SK-N-MC (cell line): Measurements from ENCODE around the gene ATP13A2.

Source experiments
- DNase-seq: peaks from one replicate; pipeline ENCODE4 v3.0.0-alpha.2; 2011; ENCODE audit warnings: low read depth, low spot score
- H3K27ac ChIP-seq: fragments of 200-600 bp; sonication (generic); 2 replicates; pipeline ENCODE4 v1.5.1; 2016; ENCODE audit warnings: mixed run types
- H3K36me3 ChIP-seq: fragments of 200-600 bp; sonication (generic); 2 replicates; pipeline ENCODE4 v1.6.1; 2017; ENCODE audit warnings: antibody characterized with exemption, low read length, mixed read lengths; ENCODE audit not compliant: insufficient read depth
- H3K4me3 ChIP-seq: fragments of 200-600 bp; sonication (generic); 2 replicates; pipeline ENCODE4 v1.5.1; 2016
- H3K9ac ChIP-seq: fragments of 200-600 bp; sonication (generic); 2 replicates; pipeline ENCODE4 v1.8.0; 2017; ENCODE audit warnings: mixed run types, mixed read lengths; ENCODE audit not compliant: insufficient read length
- H3K9me3 ChIP-seq: fragments of 200-600 bp; sonication (generic); 2 replicates; pipeline ENCODE4 v1.6.1; 2017; ENCODE audit warnings: low read depth, mild to moderate bottlenecking, antibody characterized with exemption, low read length, moderate library complexity, mixed read lengths
- EZH2 ChIP-seq: fragments of 200-600 bp; sonication (generic); IDR thresholded peaks from one replicate; pipeline ENCODE4 v1.6.1; 2017; ENCODE audit warnings: antibody characterized with exemption
- FOXP2 ChIP-seq: optimal IDR thresholded peaks from 2 replicates; pipeline ENCODE3; 2011; ENCODE audit warnings: mild to moderate bottlenecking, moderate library complexity; ENCODE audit not compliant: insufficient read depth; ENCODE audit errors: extremely low read length, control extremely low read depth
- POLR2AphosphoS5 ChIP-seq: IDR thresholded peaks from 2 replicates; pipeline ENCODE4 v1.6.1; 2012; ENCODE audit warnings: mild to moderate bottlenecking, low read depth, low read length, borderline replicate concordance

The ATP13A2 gene

DNA sequence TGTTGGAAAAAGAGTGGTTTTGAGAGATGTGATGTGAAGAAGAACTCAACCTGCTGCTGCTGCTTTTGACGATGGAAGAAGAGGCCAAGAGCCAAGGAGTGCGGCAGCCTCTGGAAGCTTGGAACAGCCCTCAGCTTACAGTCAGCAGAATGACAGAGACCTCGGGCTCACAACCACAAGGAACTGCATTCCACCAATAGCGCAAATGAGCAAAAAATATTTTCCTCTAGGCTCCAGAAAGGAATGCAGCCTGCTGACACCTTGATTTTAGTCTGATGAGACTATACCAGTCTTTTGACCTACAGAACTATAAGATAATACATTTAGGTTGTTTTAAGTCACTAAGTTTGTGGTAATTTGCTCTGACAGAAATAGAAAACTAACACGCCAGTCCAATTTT lies 31.9 kb upstream of the ATP13A2 start:
- peaks cover 48% of the 10 kb centered on the region for H3K36me3 ChIP-seq
- no peak for DNase-seq
- H3K9me3 ChIP-seq: no peaks in the 10 kb centered on the region
- no peak overlapping the region for H3K4me3 ChIP-seq
- no peak overlapping the region for H3K9ac ChIP-seq
- H3K27ac ChIP-seq: no peak overlapping the region
- TF ChIP-seq POLR2AphosphoS5: no peak
- no peak for TF ChIP-seq EZH2
- TF ChIP-seq FOXP2: no peak

DNA sequence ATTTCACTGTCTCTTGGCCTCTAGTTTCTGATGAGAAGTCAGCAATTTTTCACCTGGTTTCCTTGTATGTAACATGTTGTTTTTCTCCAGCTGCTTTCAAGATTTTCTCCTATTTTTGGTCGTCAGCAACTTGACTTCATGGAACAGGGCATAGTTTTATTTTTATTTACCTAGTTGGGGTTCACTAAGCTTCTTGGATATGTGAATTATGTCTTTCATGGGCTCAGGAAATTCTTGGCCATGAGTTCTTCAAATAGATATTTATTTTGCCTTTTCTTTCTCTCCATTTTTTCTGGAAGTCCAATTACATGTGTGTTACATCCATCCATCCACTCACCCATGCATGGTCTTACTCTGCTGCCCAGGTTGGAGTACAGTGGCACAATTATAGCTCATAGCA lies 28.4 kb upstream of the ATP13A2 start:
- TF ChIP-seq EZH2 (no peak), FOXP2 (no peak), POLR2AphosphoS5 (no peak)
- no peak for DNase-seq
- no peak overlapping the region for H3K4me3 ChIP-seq
- H3K36me3 ChIP-seq: peaks cover 54% of the 10 kb centered on the region
- no peaks in the 10 kb centered on the region for H3K9me3 ChIP-seq
- no peak overlapping the region for H3K9ac ChIP-seq
- no peak overlapping the region; the same call in 1 of the 2 replicates for H3K27ac ChIP-seq

DNA sequence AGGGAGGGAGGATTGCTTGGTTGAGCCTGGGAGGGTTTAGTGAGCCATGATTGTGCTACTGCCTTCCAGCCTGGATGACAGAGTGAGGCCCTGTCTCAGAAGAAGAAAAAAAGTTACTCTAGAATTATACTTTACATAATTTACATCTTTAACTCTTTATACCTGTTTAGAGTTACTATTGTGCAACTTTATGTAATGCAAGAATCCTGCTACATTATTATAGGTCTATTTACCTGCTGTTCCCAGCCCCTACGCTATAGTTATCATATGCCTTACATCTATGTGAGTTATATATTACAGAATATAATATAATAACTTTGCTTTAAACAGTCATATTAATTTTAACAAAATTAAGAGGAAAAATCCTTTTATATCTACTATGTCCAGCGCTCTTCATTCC lies 27.8 kb upstream of the ATP13A2 start:
- Histone ChIP-seq H3K9me3 (no peaks in the 10 kb centered on the region), H3K9ac (no peak overlapping the region), H3K36me3 (peaks cover 47% of the 10 kb centered on the region), H3K27ac (no peak overlapping the region), H3K4me3 (no peak overlapping the region)
- DNase-seq: no peak
- no peak for TF ChIP-seq POLR2AphosphoS5
- TF ChIP-seq FOXP2: no peak
- no peak for TF ChIP-seq EZH2

DNA sequence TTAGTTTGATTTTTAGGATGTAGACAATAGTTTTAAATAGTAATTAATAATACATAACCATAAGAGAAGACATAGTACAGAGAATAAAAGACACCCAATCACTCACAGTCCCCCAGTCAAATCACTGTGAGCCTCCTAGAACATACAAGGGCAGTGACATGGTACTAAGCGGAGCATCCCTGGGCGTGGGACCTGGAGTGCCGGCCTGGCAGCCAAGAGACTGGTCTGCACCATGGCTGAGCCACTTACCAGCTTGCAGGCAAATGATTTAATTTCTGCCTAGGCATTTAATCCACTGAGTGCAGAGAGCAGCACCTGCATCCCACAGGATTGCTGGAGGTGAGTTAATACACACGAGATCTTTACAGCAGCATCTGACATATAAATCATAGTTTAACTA lies 21.8 kb upstream of the ATP13A2 start:
- TF ChIP-seq POLR2AphosphoS5 (no peak), EZH2 (no peak), FOXP2 (no peak)
- Histone ChIP-seq H3K9ac (no peak overlapping the region), H3K36me3 (peaks cover 33% of the 10 kb centered on the region), H3K4me3 (no peak overlapping the region), H3K9me3 (no peaks in the 10 kb centered on the region), H3K27ac (no peak overlapping the region)
- no peak for DNase-seq

DNA sequence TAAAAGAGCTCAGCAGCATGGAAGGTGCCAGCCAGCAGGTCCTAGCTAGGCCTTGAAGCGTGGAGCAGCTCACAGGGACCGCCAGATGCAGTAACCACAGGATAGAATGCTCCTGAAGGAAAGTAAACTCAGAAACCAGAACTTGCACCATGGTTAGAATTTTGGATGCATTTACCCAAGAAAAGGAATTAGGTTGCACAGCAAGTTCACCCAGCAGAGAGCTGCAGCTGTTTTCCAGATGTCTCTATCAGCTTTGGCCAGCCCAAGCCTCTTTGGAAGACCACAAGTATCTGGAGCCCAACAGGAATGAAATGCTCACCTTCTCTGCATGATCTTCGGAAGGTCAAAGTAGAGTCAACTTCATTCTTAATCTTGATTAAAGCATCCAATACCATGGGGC lies 21.0 kb upstream of the ATP13A2 start:
- Histone ChIP-seq H3K27ac (0 out of 2 replicates have a peak overlapping the region, but pooled peaks have one; percentile 23), H3K9ac (no peak overlapping the region), H3K9me3 (no peaks in the 10 kb centered on the region), H3K36me3 (peaks cover 35% of the 10 kb centered on the region), H3K4me3 (no peak overlapping the region)
- TF ChIP-seq POLR2AphosphoS5: no peak
- TF ChIP-seq EZH2: no peak
- no peak for TF ChIP-seq FOXP2
- DNase-seq: no peak

DNA sequence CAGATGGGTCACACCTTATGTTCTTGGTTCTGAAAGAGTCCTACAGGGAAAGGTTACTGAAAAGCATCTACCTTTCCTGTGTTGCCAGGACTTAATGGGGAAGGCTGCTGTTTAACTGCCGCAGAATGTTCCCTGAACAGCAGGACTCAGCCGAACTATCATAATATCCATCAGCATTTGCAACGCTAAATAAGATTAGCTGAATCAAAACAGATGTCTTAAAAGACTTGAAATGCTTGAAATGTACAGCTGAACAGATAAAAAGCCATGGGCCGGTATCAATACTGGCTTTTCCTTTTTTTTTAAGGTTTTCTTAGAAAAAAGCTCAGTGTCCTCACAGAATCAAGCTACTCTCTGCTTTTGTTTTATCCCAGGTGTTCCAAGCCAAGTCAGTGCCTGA lies 19.7 kb upstream of the ATP13A2 start:
- H3K9ac ChIP-seq: no peak overlapping the region
- H3K36me3 ChIP-seq: peaks cover 45% of the 10 kb centered on the region
- no peaks in the 10 kb centered on the region for H3K9me3 ChIP-seq
- H3K27ac ChIP-seq: peak overlapping the region; percentile 71
- no peak for DNase-seq
- no peak for TF ChIP-seq EZH2
- TF ChIP-seq FOXP2: no peak
- TF ChIP-seq POLR2AphosphoS5: no peak; the same call in 1 of the 2 replicates
- peak overlapping the region; percentile 30 for H3K4me3 ChIP-seq

DNA sequence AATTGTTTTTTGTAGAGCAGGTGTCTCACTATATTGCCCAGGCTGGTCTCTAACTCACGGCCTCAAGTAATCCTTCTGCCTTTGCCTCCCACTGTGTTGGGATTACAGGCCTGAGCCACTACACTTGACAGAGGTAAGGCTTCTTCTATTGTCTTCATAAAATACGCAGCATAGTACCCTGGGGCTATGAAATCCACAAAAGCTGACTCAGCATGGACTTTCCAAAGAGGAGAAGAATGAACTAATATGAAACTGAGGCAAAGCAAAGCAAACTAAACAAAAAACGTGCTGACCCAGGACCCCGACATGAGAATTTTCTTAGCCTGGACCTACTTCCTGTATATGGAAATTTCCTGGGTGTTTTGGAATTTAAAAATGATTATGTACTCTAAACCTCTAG lies 18.5 kb upstream of the ATP13A2 start:
- TF ChIP-seq EZH2 (no peak), FOXP2 (no peak), POLR2AphosphoS5 (no peak)
- Histone ChIP-seq H3K36me3 (peaks cover 57% of the 10 kb centered on the region), H3K27ac (peak overlapping the region; percentile 84), H3K9ac (no peak overlapping the region), H3K4me3 (peak overlapping the region; percentile 29; the same call in 1 of the 2 replicates), H3K9me3 (no peaks in the 10 kb centered on the region)
- DNase-seq: peak; percentile 70

DNA sequence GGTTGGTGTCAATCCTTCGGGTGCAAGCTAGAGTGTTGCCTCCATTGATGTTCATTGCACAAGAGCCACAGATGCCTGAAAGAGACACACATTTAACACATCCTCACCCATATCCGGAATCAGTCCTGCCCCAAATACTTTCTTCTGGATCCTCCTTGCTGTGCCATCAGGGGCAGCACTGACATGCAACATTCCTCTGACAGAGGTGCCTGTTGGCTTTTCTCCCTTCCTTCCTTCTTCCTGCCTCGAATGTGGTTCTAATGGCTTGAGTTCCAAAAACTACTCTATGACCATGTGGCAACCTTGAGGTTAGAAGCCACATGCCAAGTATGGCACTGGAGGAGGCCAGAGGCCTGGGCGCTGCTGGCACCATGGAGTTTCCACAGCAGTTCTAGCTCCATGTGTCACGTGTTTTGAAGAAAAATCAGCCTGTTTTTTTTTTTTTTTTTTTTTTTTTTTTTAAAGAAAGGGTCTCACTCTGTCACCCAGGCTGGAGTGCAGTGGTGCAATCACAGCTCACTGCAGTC lies 17.0 kb upstream of the ATP13A2 start:
- no peak for DNase-seq
- Histone ChIP-seq H3K4me3 (no peak overlapping the region), H3K36me3 (peaks cover 71% of the 10 kb centered on the region), H3K9ac (no peak overlapping the region), H3K9me3 (no peaks in the 10 kb centered on the region), H3K27ac (peak overlapping the region; percentile 51)
- TF ChIP-seq EZH2: no peak
- no peak for TF ChIP-seq FOXP2
- no peak for TF ChIP-seq POLR2AphosphoS5

DNA sequence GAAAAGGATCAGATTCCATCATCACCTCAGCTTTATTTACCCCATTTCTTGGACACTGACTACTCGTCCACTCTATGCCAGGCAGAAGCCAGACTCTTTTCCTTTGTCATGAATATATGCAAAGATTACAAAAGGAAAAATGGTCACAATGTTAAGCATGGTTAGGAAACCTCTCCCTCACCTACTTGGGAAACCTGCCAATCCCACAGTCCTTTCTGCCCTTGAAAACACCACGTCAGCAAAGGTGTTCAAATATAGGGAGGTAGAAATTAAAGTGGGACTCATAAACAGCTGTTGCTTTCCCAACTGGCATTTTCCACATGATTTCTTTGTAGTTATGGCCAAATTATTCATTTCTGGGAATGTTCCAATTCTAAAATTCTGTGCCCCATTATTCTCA lies 16.2 kb upstream of the ATP13A2 start:
- no peak for DNase-seq
- Histone ChIP-seq H3K9me3 (no peaks in the 10 kb centered on the region), H3K4me3 (no peak overlapping the region), H3K36me3 (peaks cover 77% of the 10 kb centered on the region), H3K27ac (peak overlapping the region; percentile 51; the same call in 1 of the 2 replicates), H3K9ac (no peak overlapping the region)
- TF ChIP-seq FOXP2: no peak
- no peak for TF ChIP-seq POLR2AphosphoS5
- no peak for TF ChIP-seq EZH2
